ENCODE results near the gene TSPAN18.

The TSPAN18 gene

DNA sequence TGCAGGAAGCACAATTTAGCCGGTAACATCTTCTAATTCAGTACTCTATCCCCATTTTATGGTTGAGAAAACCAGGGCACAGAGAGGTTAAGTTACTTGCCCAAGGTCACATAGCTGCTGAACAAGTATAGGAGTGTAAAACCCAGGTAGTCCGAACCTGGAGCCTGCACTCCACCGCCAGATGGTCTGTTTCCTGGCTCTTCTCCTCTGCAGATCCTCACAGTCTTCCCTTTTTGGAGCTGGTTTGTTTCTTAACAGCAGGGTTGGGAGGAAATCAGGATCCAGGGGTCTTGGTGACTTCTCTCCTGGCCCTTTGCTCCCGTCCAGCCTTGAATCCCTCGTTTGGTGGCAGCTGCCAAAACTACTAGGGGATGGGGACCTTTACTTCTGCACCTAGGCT, 12.0 kb downstream of the TSPAN18 start:
- H3K36me3 ChIP-seq (ENCODE audit: control insufficient read depth in 2 of 2, insufficient read depth in 1 of 2, low read length in 2 of 2), result no peaks in the 10 kb centered on the region
- TF ChIP-seq ZNF10 (tag by site-specific recombination; IDR thresholded peaks at IDR 0.05), result no peak
- ChIA-PET POLR2A (no interaction called here), CTCF (interaction anchor here (0.7 to 1.2 kb wide), 2 partner anchors 151 to 172 kb away, joined by 3 read pairs; no protein-coding TSS in a partner anchor)
- no peak overlapping the region for H3K4me3 ChIP-seq (ENCODE audit: low read depth, low read length)
- no peaks in the 10 kb centered on the region for H3K4me1 ChIP-seq (ENCODE audit: control insufficient read depth, insufficient read depth, low read length)
- H3K27ac ChIP-seq (ENCODE audit: extremely low read depth, low read depth, low read length), result no peak overlapping the region
- no peaks in the 10 kb centered on the region for H3K9me3 ChIP-seq (ENCODE audit: control insufficient read depth, insufficient read depth, low read depth, low read length)

DNA sequence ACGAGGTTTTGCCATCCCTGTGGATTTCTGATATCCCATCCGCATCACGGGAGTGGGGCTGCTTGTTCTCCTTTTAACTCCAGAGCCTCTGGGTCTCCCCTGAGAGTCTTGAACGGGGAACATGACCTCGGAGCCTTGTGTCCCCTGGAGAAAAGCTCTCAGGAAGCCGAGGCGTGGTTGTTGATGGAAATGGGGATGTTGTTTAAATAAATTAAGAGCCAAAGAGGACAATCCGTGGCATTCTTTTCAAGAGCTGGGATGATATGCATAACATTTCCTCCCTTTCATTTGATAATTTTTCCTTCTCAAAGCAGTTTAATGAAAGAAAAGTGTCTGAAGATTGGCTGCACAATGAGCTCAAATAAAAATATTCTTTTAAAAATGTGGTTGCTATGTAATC, 14.2 kb downstream of the TSPAN18 start:
- Histone ChIP-seq H3K4me1 (ENCODE audit: control insufficient read depth, insufficient read depth, low read length) (no peaks in the 10 kb centered on the region), H3K9me3 (ENCODE audit: control insufficient read depth, insufficient read depth, low read depth, low read length) (no peaks in the 10 kb centered on the region), H3K36me3 (ENCODE audit: control insufficient read depth in 2 of 2, insufficient read depth in 1 of 2, low read length in 2 of 2) (no peaks in the 10 kb centered on the region), H3K27ac (ENCODE audit: extremely low read depth, low read depth, low read length) (no peak overlapping the region), H3K4me3 (ENCODE audit: low read depth, low read length) (no peak overlapping the region)
- TF ChIP-seq ZNF623 (tag by site-specific recombination; IDR thresholded peaks at IDR 0.05) (no peak), WT1 (tag by site-specific recombination; IDR thresholded peaks at IDR 0.05) (no peak), ZNF112 (tag by site-specific recombination; IDR thresholded peaks at IDR 0.05) (no peak), ZFP37 (tag by site-specific recombination; IDR thresholded peaks at IDR 0.05) (no peak), ZNF600 (tag by site-specific recombination; IDR thresholded peaks at IDR 0.05) (no peak), GLIS1 (tag by site-specific recombination; IDR thresholded peaks at IDR 0.05) (no peak), ZEB2 (tag by site-specific recombination; IDR thresholded peaks at IDR 0.05) (no peak), ZNF366 (tag by site-specific recombination; conservative IDR thresholded peaks at IDR 0.05) (no peak), ZNF335 (tag by site-specific recombination; conservative IDR thresholded peaks at IDR 0.05) (no peak), PRDM4 (tag by site-specific recombination; IDR thresholded peaks at IDR 0.05) (no peak), ZNF549 (tag by site-specific recombination; IDR thresholded peaks at IDR 0.05) (no peak), ZNF214 (tag by site-specific recombination; IDR thresholded peaks at IDR 0.05; ENCODE audit: borderline replicate concordance) (no peak), ZNF184 (tag by site-specific recombination; IDR thresholded peaks at IDR 0.05) (no peak), ZBTB6 (tag by site-specific recombination; IDR thresholded peaks at IDR 0.05) (no peak), ZNF670 (tag by site-specific recombination; IDR thresholded peaks at IDR 0.05; ENCODE audit: low read depth) (no peak), KLF7 (tag by site-specific recombination; IDR thresholded peaks at IDR 0.05; ENCODE audit: borderline replicate concordance) (no peak)
- TF ChIP-seq, protein P1, sequence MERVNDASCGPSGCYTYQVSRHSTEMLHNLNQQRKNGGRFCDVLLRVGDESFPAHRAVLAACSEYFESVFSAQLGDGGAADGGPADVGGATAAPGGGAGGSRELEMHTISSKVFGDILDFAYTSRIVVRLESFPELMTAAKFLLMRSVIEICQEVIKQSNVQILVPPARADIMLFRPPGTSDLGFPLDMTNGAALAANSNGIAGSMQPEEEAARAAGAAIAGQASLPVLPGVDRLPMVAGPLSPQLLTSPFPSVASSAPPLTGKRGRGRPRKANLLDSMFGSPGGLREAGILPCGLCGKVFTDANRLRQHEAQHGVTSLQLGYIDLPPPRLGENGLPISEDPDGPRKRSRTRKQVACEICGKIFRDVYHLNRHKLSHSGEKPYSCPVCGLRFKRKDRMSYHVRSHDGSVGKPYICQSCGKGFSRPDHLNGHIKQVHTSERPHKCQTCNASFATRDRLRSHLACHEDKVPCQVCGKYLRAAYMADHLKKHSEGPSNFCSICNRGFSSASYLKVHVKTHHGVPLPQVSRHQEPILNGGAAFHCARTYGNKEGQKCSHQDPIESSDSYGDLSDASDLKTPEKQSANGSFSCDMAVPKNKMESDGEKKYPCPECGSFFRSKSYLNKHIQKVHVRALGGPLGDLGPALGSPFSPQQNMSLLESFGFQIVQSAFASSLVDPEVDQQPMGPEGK (tag by site-specific recombination; IDR thresholded peaks at IDR 0.05), result no peak
- CTCF ChIA-PET, result no interaction called here
- POLR2A ChIA-PET, result interaction anchor here (1.2 kb wide), 1 partner anchor 11 kb away, joined by 3 read pairs; no protein-coding TSS in a partner anchor

DNA sequence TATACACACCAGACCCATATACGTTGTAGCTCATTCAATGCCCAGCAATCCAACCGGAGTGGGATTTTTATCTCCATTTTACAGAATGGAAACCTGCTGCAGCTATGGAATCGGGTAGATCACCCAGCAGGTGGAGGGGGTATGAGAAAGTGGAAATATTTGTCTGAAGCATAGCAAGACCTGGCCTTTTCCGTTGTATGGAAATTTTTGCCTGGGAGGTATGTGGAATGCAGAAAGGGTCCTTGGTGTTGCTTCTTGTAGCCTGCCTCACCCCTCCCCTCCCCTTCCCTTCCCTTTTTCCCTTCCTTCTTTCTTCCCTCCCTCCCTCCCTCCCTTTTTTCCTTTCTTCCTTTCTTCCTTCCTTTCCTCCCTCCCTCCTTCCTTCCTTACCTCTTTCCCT, 15.2 kb downstream of the TSPAN18 start:
- Histone ChIP-seq H3K36me3 (ENCODE audit: control insufficient read depth in 2 of 2, insufficient read depth in 1 of 2, low read length in 2 of 2) (no peaks in the 10 kb centered on the region), H3K9me3 (ENCODE audit: control insufficient read depth, insufficient read depth, low read depth, low read length) (no peaks in the 10 kb centered on the region), H3K4me3 (ENCODE audit: low read depth, low read length) (no peak overlapping the region), H3K4me1 (ENCODE audit: control insufficient read depth, insufficient read depth, low read length) (no peaks in the 10 kb centered on the region), H3K27ac (ENCODE audit: extremely low read depth, low read depth, low read length) (no peak overlapping the region)
- POLR2A ChIA-PET, result no interaction called here
- TF ChIP-seq HOXA7 (CRISPR knock-in tag; IDR thresholded peaks at IDR 0.05; ENCODE audit: borderline replicate concordance) (no peak), ZBTB7A (tag by site-specific recombination; IDR thresholded peaks at IDR 0.05; ENCODE audit: low read depth) (no peak), ZSCAN16 (tag by site-specific recombination; IDR thresholded peaks at IDR 0.05) (no peak), ZNF223 (tag by site-specific recombination; IDR thresholded peaks at IDR 0.05) (no peak), YY1 (tag by site-specific recombination; IDR thresholded peaks at IDR 0.05) (no peak), ZNF561 (tag by site-specific recombination; IDR thresholded peaks at IDR 0.05; ENCODE audit: borderline replicate concordance) (no peak)
- TF ChIP-seq, protein P2, sequence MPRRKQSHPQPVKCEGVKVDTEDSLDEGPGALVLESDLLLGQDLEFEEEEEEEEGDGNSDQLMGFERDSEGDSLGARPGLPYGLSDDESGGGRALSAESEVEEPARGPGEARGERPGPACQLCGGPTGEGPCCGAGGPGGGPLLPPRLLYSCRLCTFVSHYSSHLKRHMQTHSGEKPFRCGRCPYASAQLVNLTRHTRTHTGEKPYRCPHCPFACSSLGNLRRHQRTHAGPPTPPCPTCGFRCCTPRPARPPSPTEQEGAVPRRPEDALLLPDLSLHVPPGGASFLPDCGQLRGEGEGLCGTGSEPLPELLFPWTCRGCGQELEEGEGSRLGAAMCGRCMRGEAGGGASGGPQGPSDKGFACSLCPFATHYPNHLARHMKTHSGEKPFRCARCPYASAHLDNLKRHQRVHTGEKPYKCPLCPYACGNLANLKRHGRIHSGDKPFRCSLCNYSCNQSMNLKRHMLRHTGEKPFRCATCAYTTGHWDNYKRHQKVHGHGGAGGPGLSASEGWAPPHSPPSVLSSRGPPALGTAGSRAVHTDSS (tag by site-specific recombination; IDR thresholded peaks at IDR 0.05), result no peak
- CTCF ChIA-PET, result no interaction called here
